NCI-H2107 treated with DMSO at 0.1 percent for 48 hours (cell line): ENCODE results near the gene WDR27.

Experiments
- DNase-seq: peaks from one replicate; lab custom pipeline; 2025; ENCODE audit not compliant: unreplicated experiment; lab: John Stamatoyannopoulos, UW

WDR27 gene

DNA sequence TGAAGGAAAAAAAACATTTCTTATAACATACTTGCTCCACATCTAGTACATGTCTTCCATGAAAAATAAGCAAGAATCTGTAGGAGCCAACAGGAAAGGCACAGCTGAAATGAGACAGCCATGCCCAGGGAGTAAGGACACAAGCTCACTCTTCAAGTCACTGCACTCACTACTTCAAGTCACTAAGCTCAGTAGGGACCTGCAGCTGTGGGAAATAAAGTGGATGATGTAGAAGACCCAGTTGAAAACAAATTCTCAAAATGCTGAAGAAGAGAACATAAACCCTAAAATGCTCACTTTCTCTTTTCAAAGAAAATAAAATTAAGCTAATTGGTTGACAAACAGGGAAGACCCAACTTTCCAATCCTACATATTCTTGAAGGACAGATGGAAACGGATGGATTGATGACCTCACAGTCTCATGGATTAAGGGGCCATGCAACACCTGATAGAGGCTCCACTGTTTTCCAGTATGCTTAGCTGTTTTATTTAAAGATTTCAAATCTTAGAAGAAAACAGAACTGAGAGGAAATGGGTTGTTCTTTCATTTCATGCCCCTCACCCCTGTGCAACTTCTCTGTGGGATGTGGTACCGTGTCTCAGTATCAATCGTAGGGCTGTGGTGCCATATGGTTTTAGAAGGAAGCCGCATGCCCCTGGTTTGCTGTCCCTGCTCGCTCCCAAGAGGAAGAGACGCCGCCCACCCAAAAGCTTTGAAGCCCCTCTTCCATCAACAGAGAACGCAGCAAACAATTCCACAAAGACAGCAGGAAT is 133.3 kb downstream of the WDR27 start:
- no peak for DNase-seq

DNA sequence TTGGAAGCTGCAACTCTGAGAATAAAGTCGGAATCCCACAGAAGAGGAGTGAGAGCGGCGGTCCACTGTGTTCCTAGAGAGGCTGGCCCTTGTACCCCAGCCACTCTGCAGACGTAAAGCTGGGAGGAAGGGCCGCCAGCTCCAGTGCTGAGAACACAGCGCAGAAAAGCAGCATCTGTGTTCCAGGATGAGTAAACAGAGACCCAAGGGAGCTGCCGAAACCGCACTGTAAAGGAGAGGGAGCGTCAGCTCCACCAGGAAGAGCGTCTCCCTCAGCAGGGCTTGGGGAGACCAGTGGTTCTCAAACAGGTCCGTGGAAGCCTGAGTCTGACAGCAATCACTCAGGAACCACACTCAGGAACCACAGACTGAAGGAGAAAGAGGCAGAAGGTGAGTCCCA is 134.0 kb downstream of the WDR27 start:
- DNase-seq = no peak

- DNase-seq = no peak
These were observed 134.7 kb downstream of the WDR27 start for GRCh38 chr6:169566961-169567750.

DNA sequence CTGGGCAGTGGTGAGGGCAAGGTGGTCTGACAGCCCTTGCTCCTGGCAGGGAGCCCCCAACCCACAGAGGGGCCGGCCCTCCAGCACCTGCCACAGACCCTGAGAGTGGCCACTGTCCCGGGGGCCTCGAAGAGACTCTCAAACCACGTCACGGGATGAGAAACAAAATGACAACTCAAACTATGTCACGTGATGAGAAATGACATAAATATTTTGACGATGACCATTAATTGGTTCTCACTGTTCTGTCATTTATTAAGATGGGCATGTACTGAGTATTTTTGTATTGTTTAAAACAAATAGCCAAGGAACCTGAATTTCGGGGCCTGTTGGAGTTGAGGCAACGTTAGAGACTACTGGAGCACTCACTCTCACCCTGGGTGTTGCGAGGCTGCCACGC is 135.5 kb downstream of the WDR27 start:
- no peak for DNase-seq

DNA sequence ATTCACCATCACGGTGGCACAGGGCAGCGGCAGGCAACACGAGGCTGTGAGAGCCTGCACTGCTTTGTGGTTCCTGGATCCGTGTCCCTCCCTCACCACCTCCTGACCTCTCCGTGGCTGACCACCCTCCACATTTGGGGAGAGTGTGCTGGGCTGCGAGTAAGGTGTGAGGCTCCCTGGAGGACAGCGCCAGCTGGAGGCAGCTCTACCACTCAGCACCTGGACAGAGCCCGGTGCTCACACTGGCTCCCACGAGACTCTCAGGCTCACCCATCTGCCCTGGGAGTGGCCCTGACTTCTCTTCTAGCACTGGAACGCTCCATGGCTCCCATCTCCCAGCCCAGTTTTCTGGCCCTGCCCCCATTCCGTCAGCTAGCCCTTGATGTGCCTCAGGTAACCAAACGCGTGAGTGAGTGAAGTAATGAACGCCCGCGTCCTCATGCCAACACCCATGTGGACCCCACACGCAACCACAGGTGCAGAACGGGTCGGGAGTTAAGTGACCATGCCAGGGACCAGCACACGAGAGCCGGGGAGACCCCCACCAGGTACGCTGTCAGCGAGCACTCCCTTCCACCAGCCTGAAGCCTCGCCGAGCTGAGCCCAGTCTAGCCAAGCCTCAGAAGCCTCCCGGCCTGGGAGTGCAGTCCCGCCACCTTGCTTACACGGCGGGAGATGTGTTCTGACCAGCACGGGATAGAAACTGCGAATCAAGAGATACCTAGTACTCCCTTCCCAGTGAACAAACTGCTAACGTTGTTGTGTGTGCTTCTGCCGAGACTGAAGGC is 137.2 kb downstream of the WDR27 start:
- DNase-seq = no peak

- DNase-seq = no peak
These were observed 140.2 kb downstream of the WDR27 start for GRCh38 chr6:169561665-169562064.

DNA sequence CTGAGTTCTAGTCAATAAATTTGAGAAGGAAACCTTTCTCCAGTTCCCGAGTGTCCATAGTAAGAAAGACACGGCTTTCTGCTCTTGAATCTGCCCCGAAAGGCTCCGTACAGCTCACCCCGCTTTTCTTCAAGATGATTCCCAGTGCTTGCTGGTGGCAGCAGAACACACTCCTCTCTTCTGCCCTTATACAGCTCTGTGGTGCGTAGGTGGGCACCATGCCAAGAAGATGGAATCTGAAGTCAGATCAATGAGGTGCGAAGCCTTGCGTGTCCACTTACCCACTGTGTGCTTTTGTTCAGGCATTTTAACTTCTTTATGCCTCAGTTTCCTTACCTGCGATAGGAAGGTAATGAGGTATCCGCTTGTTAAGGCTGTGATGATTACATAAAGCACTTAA is 142.2 kb downstream of the WDR27 start:
- no peak for DNase-seq

DNA sequence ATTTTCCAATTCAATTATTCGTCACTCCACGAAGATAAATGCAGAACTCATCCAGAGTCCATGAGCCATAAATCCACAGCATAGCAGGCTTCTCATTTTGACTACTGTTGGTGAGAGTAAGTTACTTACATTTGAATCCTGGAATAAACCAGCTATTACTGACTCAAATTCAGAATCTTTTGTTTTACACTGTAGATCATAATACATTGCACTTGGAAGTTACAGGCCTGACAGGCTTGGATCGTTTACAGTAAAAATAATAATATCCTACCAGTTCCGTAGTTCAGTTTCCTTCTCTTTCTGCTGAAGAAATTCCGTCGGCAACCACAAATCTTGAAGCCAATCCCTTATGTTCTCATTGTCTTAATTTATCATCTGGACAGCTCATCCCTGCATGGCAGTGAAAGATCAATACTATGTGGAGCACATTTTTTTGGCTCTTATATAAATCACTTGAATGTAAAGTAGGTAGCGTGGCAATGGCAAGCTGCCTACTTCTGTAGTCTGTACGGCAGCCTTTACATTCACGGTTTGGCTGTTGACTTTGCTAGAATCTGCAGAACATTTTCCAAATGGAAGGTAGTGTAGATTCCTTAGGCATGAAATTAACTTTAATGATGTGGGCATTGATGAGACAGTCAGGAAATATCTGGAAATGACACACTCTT is 142.9 kb downstream of the WDR27 start:
- DNase-seq = no peak

DNA sequence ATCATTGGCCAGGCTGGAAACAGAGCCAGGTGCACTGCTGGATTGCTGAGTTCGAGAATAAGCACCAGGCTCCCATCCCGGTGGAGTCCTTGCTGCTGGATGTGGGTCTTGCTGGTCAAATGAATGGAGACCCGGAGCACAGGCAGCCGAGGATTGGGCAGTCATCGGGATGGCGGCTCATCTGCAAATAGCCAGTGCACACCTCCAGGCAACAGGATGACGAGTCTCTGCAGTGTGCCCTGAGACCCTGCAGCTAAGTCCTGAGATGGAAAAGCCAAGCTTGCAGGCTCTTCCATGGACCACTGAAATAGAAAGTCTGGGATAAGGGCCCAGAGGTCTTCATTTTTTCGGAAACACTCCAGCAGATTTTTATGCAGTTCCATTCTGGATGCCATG is 143.5 kb downstream of the WDR27 start:
- no peak for DNase-seq

GRCh38 chr6:169557887-169558286 is 143.9 kb downstream of the WDR27 start:
- DNase-seq = no peak

DNA sequence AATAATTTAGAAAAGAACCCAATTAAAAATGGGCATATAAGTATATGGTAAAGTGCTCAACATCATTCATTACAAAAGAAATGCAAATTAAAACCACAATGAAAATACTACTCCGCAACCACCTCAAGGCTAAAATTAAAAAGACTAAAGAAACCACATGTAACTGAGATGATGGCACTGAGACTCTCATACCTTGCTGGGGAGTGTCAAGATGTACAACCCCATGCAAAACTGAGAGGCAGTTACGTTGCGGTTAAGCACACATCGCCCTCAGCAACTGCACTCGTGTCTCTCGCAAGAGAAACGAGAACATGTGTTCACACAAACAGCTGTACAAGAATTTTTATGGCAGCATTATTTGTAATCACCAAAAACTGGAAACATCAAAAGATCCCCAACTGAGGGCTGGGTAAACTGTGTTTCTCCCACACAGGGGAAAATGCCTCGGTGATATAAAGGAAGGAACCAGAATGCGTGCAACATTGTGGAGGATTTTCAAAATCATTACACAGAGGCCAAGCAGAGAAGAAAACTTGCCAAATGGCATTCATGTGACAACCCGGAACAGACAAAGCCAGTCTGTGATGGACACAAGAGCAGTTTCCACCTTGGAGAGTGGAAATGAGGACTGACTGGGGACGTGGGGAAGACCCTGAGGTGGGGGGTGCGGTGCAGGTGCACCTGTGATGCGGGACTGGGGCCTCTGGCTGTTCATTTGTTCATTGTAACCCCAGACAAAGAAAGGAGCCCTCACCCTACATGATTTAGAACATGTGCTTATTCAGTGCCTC is 144.9 kb downstream of the WDR27 start:
- no peak for DNase-seq

DNA sequence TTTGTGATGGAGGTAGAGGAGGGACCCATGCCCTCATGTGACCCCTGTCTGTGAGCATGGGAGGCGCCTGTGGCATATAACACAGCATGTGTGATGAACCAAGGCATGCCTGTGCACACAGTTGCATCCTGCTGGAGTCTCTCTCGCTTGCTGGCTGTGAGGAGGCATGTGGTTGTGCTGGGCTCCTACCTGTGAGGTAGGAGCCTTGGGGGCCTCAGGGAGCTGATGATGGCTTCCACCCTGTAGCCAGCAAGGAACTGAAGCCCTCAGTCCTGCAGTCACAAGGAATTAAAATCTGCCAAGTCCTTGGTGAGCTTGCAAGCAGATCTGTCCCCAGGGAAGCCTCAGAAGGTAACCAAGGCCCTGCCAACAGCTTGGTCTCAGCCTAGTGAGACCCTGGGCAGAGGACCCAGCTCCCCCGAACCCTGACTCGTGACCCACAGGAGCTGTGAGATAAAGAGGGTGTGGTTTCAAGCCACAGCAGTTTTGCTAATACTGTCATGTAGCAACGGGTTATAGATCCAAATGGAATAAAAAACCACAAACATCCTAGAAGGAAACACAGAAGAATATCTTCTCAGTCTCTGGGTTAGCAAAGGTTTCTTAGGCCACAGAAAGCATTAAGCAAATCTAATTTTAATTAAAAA is 145.7 kb downstream of the WDR27 start:
- no peak for DNase-seq

DNA sequence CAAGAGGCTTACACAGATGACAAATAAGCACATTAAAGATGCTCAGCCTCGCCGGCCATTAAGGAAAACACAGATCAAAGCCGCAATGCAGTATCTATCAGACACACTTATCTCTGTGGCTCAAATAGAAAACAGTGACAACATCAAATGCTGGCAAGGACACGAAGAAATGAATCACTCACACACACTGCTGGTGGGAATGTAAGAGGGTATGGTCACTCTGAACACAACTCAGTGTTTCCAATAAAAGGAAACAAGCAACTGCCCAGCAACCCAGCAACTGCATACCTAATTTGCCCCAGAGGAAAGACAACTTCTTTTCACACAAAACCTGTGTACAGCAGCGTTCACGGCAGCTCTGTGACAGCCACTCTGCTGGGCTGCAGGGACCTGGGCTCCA is 155.8 kb downstream of the WDR27 start:
- DNase-seq = no peak

- DNase-seq = no peak
These were observed 158.1 kb downstream of the WDR27 start for GRCh38 chr6:169543704-169544103.

DNA sequence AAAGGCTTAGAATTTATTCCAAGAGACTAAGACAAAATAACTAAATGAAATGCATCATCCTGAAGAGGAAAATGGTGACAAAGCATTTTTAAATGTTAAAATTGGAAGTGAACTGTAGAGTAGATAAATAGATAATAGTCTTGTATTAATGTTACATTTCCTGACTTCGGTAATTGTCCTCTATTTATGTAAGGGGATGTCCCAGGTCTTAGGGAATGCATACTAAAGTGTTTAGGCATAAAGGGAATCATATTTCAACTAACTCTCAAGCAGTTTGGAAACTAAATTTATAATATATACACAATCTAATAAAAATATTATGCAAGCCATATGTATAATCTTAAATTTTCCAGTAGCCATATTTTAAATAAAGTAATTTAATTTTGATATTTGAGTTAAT is 159.3 kb downstream of the WDR27 start:
- DNase-seq = no peak

DNA sequence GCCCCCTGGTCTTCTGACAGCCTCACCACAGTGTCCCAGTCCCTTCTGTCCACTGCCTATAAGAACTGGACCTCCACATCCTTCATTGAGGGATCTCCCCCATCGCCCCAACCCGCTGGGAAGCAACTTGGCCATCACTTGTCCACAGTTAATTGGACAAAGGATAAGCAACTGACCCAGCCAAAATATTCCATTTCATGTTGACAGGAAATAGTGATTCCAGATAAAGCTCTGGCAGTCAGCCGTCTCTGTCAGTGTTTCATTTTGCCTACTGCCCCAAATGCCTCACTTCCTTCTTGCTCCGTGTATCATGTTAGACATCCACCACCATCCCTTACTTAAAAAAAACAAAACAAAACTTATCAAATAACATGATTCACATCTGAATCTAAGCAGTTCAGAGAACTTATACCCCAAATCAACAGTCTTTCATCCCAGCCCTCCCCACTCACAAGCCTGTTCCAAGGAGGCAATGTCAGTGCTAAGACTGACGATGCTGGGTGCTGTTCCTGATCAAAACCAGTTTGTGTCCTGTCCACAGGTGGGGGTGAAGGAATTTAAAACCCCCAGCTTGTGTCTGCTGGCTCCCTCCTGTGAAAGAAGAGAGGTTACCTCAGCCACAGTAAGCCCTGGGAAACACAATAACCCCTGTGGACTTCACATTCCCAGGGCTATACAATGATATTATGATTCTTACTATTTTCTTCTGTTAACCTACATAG is 162.5 kb downstream of the WDR27 start:
- no peak for DNase-seq

DNA sequence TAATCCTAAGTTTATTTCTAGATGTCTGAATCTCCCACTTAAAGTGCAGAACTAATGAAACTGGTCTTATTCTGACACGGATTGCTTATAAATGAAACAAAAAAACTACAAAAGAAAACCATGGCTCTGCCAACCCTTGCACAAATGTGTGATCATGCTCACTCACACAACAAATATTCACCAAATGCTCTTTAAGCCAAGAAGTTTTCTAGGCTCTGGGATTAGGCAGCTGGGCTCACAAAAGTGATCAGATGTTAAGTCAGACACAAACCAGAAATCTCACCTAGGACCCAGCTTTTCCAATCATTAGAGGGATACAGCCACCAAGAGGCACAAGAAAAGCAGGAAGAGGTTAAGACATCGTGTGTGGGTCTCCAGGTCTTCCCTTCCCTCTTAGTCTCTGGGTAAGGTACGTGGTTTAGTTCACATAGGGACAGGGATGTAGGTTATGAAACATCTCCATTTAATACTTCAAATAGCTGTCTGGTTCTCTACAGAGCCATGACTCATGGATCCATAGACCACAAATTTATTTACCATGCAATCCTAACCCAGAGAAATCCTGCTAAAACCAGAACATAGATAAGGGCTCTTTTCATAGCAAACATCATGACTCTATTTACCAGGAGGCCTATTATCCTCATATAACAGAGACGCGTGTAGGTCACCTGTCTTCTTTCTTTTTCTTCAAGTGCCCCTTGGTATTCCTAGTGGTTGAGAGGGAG is 165.2 kb downstream of the WDR27 start:
- DNase-seq = peak; percentile 18

- DNase-seq = no peak
These were observed 167.8 kb downstream of the WDR27 start for GRCh38 chr6:169534039-169534421.
